ENCODE data around the gene CFAP107. TPM values are rescaled to one million over a fixed set of nuclear protein-coding genes. Genes with fewer than 3 reads are reported as not detected.

CFAP107 gene
- total and polyA plus RNA-seq, 11 donors, result not detected

GRCh38 chr1:12714710-12715475 is 31.1 kb upstream of the CFAP107 start:
- WGBS, 4 donors, result 62 to 82% (median 68%) methylated on average over 3 of the region's 3 CpGs
- no peak for TF ChIP-seq CTCF (IDR thresholded peaks at IDR 0.05)
- no peak for TF ChIP-seq POLR2A (IDR thresholded peaks at IDR 0.05)
- DNase-seq, result no peak
- ATAC-seq, result no peak
- intact Hi-C loops (cut with DNase I), result no loop called here
- Histone ChIP-seq H3K27ac (no peak overlapping the region), H3K27me3 (peaks cover 0 to 10% (median 0%) of the 10 kb centered on the region in 9 donors), H3K9me3 (no peaks in the 10 kb centered on the region), H3K36me3 (no peaks in the 10 kb centered on the region), H3K4me3 (no peak overlapping the region), H3K4me1 (no peaks in the 10 kb centered on the region)

DNA sequence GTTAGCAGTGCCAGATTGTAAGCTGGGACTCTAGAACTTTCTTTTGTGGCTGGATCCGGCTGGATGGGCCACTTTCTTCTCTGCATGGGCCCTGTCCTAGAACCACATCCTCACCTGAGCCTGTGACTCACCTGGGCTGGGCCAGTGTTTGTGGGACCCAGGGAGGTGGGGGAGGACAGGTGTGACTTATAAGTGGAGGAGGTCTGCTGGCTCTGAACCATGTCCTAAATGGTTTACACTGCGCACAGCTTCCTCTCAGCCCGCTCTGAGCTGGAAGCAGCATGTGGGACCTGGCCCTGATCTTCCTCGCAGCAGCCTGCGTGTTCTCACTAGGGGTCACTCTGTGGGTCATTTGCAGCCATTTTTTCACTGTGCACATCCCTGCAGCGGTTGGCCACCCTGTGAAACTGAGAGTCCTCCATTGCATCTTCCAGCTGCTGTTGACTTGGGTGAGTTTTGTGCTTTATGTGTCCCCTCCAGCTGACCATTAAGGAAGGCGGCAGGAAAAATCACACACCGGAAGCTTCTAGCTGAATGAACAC is 30.0 kb upstream of the CFAP107 start, which contains the start of gene AADACL3:
Gene AADACL3 (plus strand): TSS at position 215 of the 542 bp plus-strand sequence. CDS start 67 bp downstream, at position 282.
- no peak for ATAC-seq
- TF ChIP-seq CTCF (IDR thresholded peaks at IDR 0.05), result no peak
- no peak for TF ChIP-seq POLR2A (IDR thresholded peaks at IDR 0.05)
- intact Hi-C loops (cut with DNase I), result no loop called here
- Histone ChIP-seq H3K36me3 (no peaks in the 10 kb centered on the region), H3K4me3 (no peak within 1 kb of the TSS), H3K27ac (no peak within 1 kb of the TSS), H3K9me3 (no peaks in the 10 kb centered on the region), H3K4me1 (no peaks in the 10 kb centered on the region), H3K27me3 (peaks cover 0 to 10% (median 0%) of the 10 kb centered on the region in 9 donors)
- WGBS, 4 donors, result 76 to 84% (median 81%) methylated on average over 8 of the region's 8 CpGs
- DNase-seq, result no peak

- intact Hi-C loops (cut with DNase I), result no loop called here
- H3K27me3 ChIP-seq, result peaks cover 0 to 16% (median 4%) of the 10 kb centered on the region in 9 donors
- H3K4me3 ChIP-seq, result no peak overlapping the region
- H3K36me3 ChIP-seq, result no peaks in the 10 kb centered on the region
- ATAC-seq, result no peak
- 68 to 81% (median 81%) methylated on average over 7 of the region's 7 CpGs for WGBS, 4 donors
- H3K9me3 ChIP-seq, result no peaks in the 10 kb centered on the region
- H3K4me1 ChIP-seq, result no peaks in the 10 kb centered on the region
- no peak overlapping the region for H3K27ac ChIP-seq
- DNase-seq, result no peak
- TF ChIP-seq CTCF (IDR thresholded peaks at IDR 0.05), result no peak
- no peak for TF ChIP-seq POLR2A (IDR thresholded peaks at IDR 0.05)
These were observed 28.6 kb upstream of the CFAP107 start for GRCh38 chr1:12717301-12717838.

DNA sequence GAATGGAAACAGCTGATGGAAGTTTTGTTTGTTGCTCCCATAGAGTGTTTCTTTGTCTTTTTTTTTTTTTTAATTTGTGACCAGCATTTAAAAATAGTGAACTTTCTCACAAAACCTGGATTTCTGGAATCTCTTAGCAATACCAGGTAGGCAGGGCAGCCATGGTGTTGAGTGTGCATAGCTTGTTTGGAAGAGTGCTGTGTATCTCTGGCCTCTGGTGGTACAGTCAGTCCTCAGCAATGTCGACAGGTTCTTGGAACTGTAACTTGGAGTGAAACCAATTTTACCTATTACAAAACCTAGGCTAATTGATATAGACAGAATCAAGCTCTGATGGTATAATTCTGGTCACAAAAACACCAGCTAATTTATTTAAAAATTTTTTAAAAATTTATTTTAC is 23.4 kb upstream of the CFAP107 start:
- H3K9me3 ChIP-seq, result no peaks in the 10 kb centered on the region
- H3K27me3 ChIP-seq, result peaks cover 0 to 15% (median 0%) of the 10 kb centered on the region in 9 donors
- H3K4me1 ChIP-seq, result no peaks in the 10 kb centered on the region
- H3K27ac ChIP-seq, result no peak overlapping the region
- no peak overlapping the region for H3K4me3 ChIP-seq
- WGBS, 4 donors, result 38 to 61% (median 54%) methylated on average over 1 of the region's 1 CpG
- DNase-seq, result no peak
- no peak for TF ChIP-seq POLR2A (IDR thresholded peaks at IDR 0.05)
- no peak for ATAC-seq
- intact Hi-C loops (cut with DNase I), result no loop called here
- no peaks in the 10 kb centered on the region for H3K36me3 ChIP-seq
